Stomach (tissue), 9 donors: ENCODE results near the gene DCDC2C. TPM values are rescaled to one million over a fixed set of nuclear protein-coding genes. Genes with fewer than 3 reads are reported as not detected.

Experiments
- DNase-seq, 2 donors: peaks; one replicate each; pipeline versions ENCODE4 v3.0.0 to v3.0.0-alpha.2; 2013 to 2019
- H3K27ac ChIP-seq, 5 donors: fragments of 200-600 bp in 4 of 5; sonication (generic) in 4 of 5; one replicate each; pipeline ENCODE4 v1.5.1; 2013 to 2019; ENCODE audit warnings: mild to moderate bottlenecking in 1 of 5, moderate library complexity in 1 of 5
- H3K27me3 ChIP-seq, 3 donors: fragments of 200-600 bp; sonication (generic); one replicate each; pipeline ENCODE4 v1.5.1; 2017 to 2019; ENCODE audit warnings: mixed run types in 1 of 3
- H3K36me3 ChIP-seq, 4 donors: fragments of 200-600 bp; sonication (generic); 1 replicate in 3 of 4; 2 replicates in 1 of 4; pipeline ENCODE4 v1.5.1; 2016 to 2019
- H3K4me1 ChIP-seq, 4 donors: fragments of 200-600 bp; sonication (generic); one replicate each; pipeline ENCODE4 v1.5.1; 2016 to 2019
- H3K4me3 ChIP-seq, 4 donors: fragments of 200-600 bp; sonication (generic) in 3 of 4; one replicate each; pipeline ENCODE4 v1.5.1; 2016 to 2019; ENCODE audit warnings: mild to moderate bottlenecking in 1 of 4
- H3K9me3 ChIP-seq, 4 donors: fragments of 200-600 bp; sonication (generic); one replicate each; pipeline ENCODE4 v1.5.1; 2016 to 2019
- CTCF ChIP-seq, 7 experiments: fragments of 450-650 bp in 4 of 7; fragments of 200-600 bp in 3 of 7; sonication (generic) in 3 of 7; IDR thresholded peaks; one replicate each; pipeline ENCODE4 v1.5.1; 2016 to 2019; ENCODE audit warnings: antibody characterized with exemption in 7 of 7, control low read depth in 2 of 7, mild to moderate bottlenecking in 1 of 7
- EP300 ChIP-seq: sonication (generic); formaldehyde crosslinking; IDR thresholded peaks from one replicate; pipeline ENCODE4 v1.6.1; 2017; ENCODE audit warnings: antibody characterized with exemption
- POLR2A ChIP-seq, 4 donors: fragments of 450-650 bp; IDR thresholded peaks; one replicate each; pipeline ENCODE4 v1.6.1; 2016; ENCODE audit warnings: antibody characterized with exemption in 4 of 4, control low read depth in 2 of 4, mild to moderate bottlenecking in 1 of 4, moderate library complexity in 1 of 4
- POLR2AphosphoS5 ChIP-seq, 3 donors: sonication (generic); formaldehyde crosslinking; IDR thresholded peaks; one replicate each; pipeline ENCODE4 v1.6.1; 2016; ENCODE audit warnings: antibody characterized with exemption in 3 of 3
- whole genome bisulfite sequencing, 5 donors: extraction: QIAGEN DNeasy Blood & Tissue Kit in 3 of 5; methylation state at CpG; one replicate each; pipeline versions ENCODE4 v1.1.5 to v1.1.7; 2013 to 2018; 5-methylcytosine and 5-hydroxymethylcytosine counted together
- intact Hi-C: fragments of 100-400 bp; cut with DNase I; formaldehyde crosslinking; loops from one replicate; pipeline ENCODE4 v1.15.1; 2023; ENCODE audit warnings: low total_unique reads
- polyA plus RNA-seq, 3 donors: library from polyadenylated mRNA; stranded (reverse); fragments of 200-250 nt; gene quantifications; one replicate each; pipeline ENCODE4 v1.2.3, GENCODE V29; 2013
- total RNA-seq, 5 donors: library from RNA; depleted of rRNA; stranded (reverse); fragments of >200 nt; gene quantifications; one replicate each; pipeline versions ENCODE4 v1.1.0 to v1.2.3, GENCODE V29; 2014 to 2016
- donor health status: healthy with polysubstance abuse.
- donor health status: Bipolar disorder and iron deficiency.
- donor health status: healthy.

The DCDC2C gene
- total and polyA plus RNA-seq, 8 donors = not detected

GRCh38 chr2:3728104-3729054 is 25.0 kb downstream of the DCDC2C start:
- peaks cover 0 to 37% (median 0%) of the 10 kb centered on the region in 3 donors for H3K27me3 ChIP-seq
- TF ChIP-seq POLR2AphosphoS5 (IDR thresholded peaks at IDR 0.05) (no peak), CTCF (IDR thresholded peaks at IDR 0.05) (peak in 5 of 7 experiments; percentile 20 to 54 (median 45))
- peaks cover 0 to 6% (median 4%) of the 10 kb centered on the region in 4 donors for H3K4me1 ChIP-seq
- no peak overlapping the region for H3K4me3 ChIP-seq
- WGBS, 5 donors = 32 to 39% (median 37%) methylated on average over 22 of the region's 22 CpGs
- intact Hi-C loops = no loop called here
- peak in 1 of 2 donors; percentile 78 for DNase-seq
- H3K27ac ChIP-seq = no peak overlapping the region
- H3K9me3 ChIP-seq = no peaks in the 10 kb centered on the region
- no peaks in the 10 kb centered on the region for H3K36me3 ChIP-seq

- H3K36me3 ChIP-seq = no peaks in the 10 kb centered on the region
- no peaks in the 10 kb centered on the region for H3K9me3 ChIP-seq
- intact Hi-C loops = no loop called here
- no peak for DNase-seq
- H3K4me1 ChIP-seq = peaks cover 0 to 6% (median 4%) of the 10 kb centered on the region in 4 donors
- no peak overlapping the region for H3K27ac ChIP-seq
- no peak for TF ChIP-seq EP300
- no peak for TF ChIP-seq POLR2A (IDR thresholded peaks at IDR 0.05)
- TF ChIP-seq CTCF (IDR thresholded peaks at IDR 0.05) = no peak
- no peak for TF ChIP-seq POLR2AphosphoS5 (IDR thresholded peaks at IDR 0.05)
- H3K27me3 ChIP-seq = peaks cover 0 to 31% (median 0%) of the 10 kb centered on the region in 3 donors
- WGBS, 5 donors = 75 to 86% (median 80%) methylated on average over 8 of the region's 8 CpGs
- H3K4me3 ChIP-seq = no peak overlapping the region
Measured at GRCh38 chr2:3729055-3729448, 25.7 kb downstream of the DCDC2C start.

- Histone ChIP-seq H3K27ac (no peak overlapping the region), H3K27me3 (peaks cover 0 to 26% (median 0%) of the 10 kb centered on the region in 3 donors), H3K9me3 (no peaks in the 10 kb centered on the region), H3K36me3 (no peaks in the 10 kb centered on the region), H3K4me1 (peaks cover 0 to 6% (median 4%) of the 10 kb centered on the region in 4 donors), H3K4me3 (no peak overlapping the region)
- DNase-seq = no peak
- TF ChIP-seq EP300 (no peak), POLR2AphosphoS5 (IDR thresholded peaks at IDR 0.05) (no peak), POLR2A (IDR thresholded peaks at IDR 0.05) (no peak), CTCF (IDR thresholded peaks at IDR 0.05) (no peak)
- 79 to 86% (median 79%) methylated on average over 9 of the region's 9 CpGs for WGBS, 5 donors
- intact Hi-C loops = no loop called here
Measured at GRCh38 chr2:3729786-3730185, 26.4 kb downstream of the DCDC2C start.

GRCh38 chr2:3730646-3731045 is 27.3 kb downstream of the DCDC2C start:
- Histone ChIP-seq H3K4me1 (peaks cover 0 to 6% (median 4%) of the 10 kb centered on the region in 4 donors), H3K9me3 (no peaks in the 10 kb centered on the region), H3K27me3 (peaks cover 0 to 24% (median 0%) of the 10 kb centered on the region in 3 donors), H3K36me3 (no peaks in the 10 kb centered on the region), H3K27ac (no peak overlapping the region), H3K4me3 (no peak overlapping the region)
- WGBS, 5 donors = 78 to 86% (median 81%) methylated on average over 6 to 8 of the region's 8 CpGs
- intact Hi-C loops = no loop called here
- DNase-seq = no peak
- TF ChIP-seq POLR2AphosphoS5 (IDR thresholded peaks at IDR 0.05) (no peak), EP300 (no peak), CTCF (IDR thresholded peaks at IDR 0.05) (no peak), POLR2A (IDR thresholded peaks at IDR 0.05) (no peak)
